GM12892 (cell line): ENCODE data around the gene C1QTNF6.
A peak's percentile ranks its signal among the peaks of the same experiment; 100 is the strongest.

Experiments used
- DNase-seq: peaks from one replicate; pipeline ENCODE4 v3.0.0; 2011; ENCODE audit not compliant: insufficient read length
- FAIRE-seq: peaks from 2 replicates; lab custom pipeline; 2011; peaks lifted over from hg19 to GRCh38; lab: Jason Lieb, UNC
- POLR2A ChIP-seq: IDR thresholded peaks from 2 replicates; pipeline ENCODE4 v1.6.1; 2011; ENCODE audit warnings: low read depth, low read length, control low read depth
- POLR2AphosphoS5 ChIP-seq: IDR thresholded peaks from 2 replicates; pipeline ENCODE4 v1.6.1; 2011; ENCODE audit warnings: low read depth, low read length, control low read depth
- TAF1 ChIP-seq: IDR thresholded peaks from 2 replicates; pipeline ENCODE4 v1.6.1; 2011; ENCODE audit warnings: low read depth, mild to moderate bottlenecking, control low read depth, low read length, borderline replicate concordance

Gene C1QTNF6

DNA sequence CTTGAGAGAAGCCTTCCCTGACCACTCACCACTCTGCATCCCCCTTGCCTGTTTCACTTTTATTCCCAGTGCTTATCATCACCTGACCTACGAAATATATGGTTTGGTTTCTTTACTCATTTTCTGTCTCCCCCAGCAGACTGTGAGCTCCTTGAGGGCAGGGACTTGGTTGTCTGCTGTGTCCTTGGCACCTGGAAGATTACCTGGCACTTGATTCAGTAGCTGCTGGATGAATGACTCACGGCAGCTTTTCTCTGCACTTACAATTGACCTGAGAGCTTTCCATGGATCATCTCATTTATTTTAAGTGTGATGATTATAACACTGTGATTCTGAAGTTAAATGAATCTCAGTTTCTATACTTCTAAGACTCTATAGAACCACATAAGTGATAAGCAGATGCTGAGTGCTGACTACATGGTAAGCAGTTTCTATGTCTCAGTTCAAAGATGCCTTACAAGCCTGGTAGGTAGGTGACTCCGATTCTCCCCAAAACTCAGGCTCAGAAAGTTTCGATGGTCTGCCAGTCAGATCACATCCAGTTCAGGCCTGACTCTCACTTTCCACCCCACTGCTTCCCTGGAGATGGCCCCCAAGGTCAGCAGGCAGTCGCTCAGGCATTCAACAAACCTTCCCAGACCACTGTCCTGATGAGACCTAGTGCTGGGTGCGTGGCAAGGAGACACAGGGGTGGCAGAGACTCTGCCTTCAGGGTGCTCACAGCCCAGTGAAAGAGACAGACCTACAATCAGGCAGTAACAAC lies 50.0 kb downstream of the C1QTNF6 start:
- FAIRE-seq = peak; percentile 77
- DNase-seq = no peak
- TF ChIP-seq POLR2A (no peak), POLR2AphosphoS5 (no peak), TAF1 (no peak)

DNA sequence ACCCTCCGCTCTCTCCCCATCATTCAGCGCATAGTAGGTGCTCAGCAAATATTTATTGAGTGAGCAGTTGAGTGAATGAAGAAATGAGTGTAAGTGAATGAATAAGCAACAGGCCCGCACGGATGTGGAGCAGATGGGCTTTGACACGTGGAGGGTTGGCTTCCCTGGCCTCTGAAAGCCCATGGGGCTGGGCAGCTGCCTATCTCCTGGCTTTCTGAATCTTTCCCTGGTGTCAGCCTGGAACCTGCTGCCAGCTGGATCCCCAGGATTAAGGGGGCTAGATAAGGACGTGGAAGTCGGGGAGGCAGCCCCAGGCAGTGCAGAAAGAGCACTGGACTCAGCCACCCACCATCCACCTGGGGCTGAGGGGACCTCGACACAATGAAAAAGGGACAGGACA lies 50.9 kb downstream of the C1QTNF6 start:
- DNase-seq (no peak), FAIRE-seq (no peak)
- TF ChIP-seq TAF1 (no peak), POLR2A (no peak), POLR2AphosphoS5 (no peak)

DNA sequence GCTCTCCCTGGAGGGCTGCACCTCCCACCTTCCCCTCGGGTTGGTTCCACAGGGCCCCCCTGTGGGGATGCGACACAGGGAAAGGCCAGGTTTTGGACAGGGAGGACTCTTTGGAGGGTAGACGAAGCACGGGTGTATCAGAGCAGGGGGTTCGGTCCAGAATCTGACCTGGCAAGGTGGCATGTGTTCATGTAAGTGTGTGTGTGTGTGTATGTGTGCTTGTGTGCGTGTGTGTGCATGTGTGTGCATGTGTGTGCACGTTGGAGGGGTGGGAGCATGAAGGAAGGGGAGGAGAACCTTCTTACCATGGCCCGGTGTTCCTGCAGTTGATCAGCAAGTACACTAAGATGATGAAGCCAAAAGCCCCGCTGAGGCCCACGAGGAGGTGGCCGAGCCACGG lies 53.0 kb downstream of the C1QTNF6 start:
- DNase-seq = no peak
- no peak for FAIRE-seq
- TF ChIP-seq POLR2AphosphoS5 = no peak
- no peak for TF ChIP-seq POLR2A
- no peak for TF ChIP-seq TAF1

DNA sequence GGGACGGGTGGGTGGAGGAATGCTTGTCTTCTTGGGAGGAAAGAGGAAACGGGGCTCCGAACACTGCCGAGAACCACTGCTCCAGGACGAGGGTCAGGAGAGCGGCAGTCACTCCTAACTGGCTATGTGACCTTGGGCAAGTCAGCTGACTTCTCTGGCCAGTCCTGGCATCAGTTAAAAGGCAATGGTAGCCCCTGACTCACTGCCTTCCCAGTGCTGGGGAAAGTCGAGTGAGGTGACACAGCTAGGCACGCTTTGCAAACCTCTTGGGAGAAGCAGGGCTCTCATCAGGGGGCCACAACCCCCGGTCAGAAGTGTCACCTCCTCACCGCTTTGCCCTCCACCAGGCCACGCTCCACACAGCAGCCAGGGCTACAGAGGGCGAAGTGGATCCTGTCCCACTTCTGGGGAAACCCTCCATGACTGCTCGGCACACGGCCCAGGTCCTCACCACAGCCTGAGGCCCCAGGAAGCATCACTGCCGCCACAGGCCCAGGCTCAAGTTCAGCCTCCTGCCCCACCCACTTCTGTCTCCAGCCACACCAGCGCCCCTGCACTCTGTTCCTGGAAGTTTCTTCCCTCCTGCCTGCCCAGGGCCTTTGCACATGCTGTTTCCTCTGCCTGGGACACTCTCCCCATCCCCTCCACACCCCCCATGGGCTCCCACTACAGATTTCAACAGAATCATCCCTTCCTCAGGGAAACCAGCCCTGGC lies 54.6 kb downstream of the C1QTNF6 start:
- FAIRE-seq (no peak), DNase-seq (no peak)
- TF ChIP-seq POLR2AphosphoS5 (no peak), POLR2A (no peak), TAF1 (no peak)

DNA sequence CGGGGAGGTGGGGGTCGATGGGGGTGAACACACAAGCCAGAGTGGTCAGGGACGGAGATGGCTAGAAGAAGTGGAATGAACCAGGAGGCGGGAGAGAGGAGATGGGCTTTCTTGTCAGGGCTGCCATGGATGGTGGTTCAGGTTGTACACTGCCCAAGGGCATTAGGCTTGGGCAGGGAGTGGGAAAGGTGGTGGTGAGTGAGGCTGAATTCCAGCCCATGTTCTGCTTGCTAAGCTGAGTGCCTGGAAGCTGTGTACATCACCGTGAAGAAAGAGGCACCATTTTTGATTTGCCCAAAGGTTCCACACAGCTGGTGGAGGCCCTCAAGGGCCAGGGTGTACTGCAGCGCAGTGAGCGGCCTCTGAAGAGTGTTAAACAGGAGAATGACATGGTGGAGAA lies 55.3 kb downstream of the C1QTNF6 start:
- no peak for TF ChIP-seq POLR2AphosphoS5
- TF ChIP-seq TAF1 = no peak
- no peak for TF ChIP-seq POLR2A
- FAIRE-seq (no peak), DNase-seq (no peak)
